ENCODE data around the gene DMRT2. TPM values are rescaled to one million over a fixed set of nuclear protein-coding genes. Genes with fewer than 3 reads are reported as not detected.

The DMRT2 gene
- total and polyA plus RNA-seq, 2 of the 8 experiments (the other 6 are each of a cell fraction or from before 2014, with no cell fraction given) = 0.29 to 0.93 TPM

GRCh38 chr9:1071730-1072129 lies 21.6 kb downstream of the DMRT2 start (continued):
- TF ChIP-seq KDM4A (IDR thresholded peaks at IDR 0.05; ENCODE audit: low read depth, low read length, severe bottlenecking) (no peak), RXRA (IDR thresholded peaks at IDR 0.05; ENCODE audit: insufficient read depth, low read depth, low read length) (no peak), RNF2 (IDR thresholded peaks at IDR 0.05; ENCODE audit: borderline replicate concordance, low read depth, low read length, missing control alignments, poor library complexity, severe bottlenecking) (no peak), SIRT6 (IDR thresholded peaks at IDR 0.05; ENCODE audit: low read length) (no peak)

Measured in H1 (cell line).